ENCODE data around the gene ME2.
"Not testable (repeated sequence)": the region's sequence is repeated elsewhere in the genome, so short reads cannot be mapped to it uniquely, and the experiment has no call there.

The ME2 gene

GRCh38 chr18:50878345-50879301, at the start of gene ME2:
TSS of gene ME2 (plus strand) at chr18:50879118. CDS start at chr18:50895821, 16,703 bp downstream.
- Histone ChIP-seq H3K9me3 (no peaks in the 10 kb centered on the region), H3K27me3 (no peaks in the 10 kb centered on the region), H3K4me3 (ENCODE audit: low read depth in 1 of 2, low read length in 1 of 2) (peak within 1 kb of the TSS; percentile 73 to 90), H3K27ac (peak within 1 kb of the TSS; percentile 92), H3K4me1 (ENCODE audit: control insufficient read depth in 1 of 2, insufficient read depth in 1 of 2, low read depth in 1 of 2, low read length in 1 of 2) (peaks cover 60 to 68% of the 10 kb centered on the region in 2 experiments), H3K36me3 (no peaks in the 10 kb centered on the region)
- TF ChIP-seq CTCF (IDR thresholded peaks at IDR 0.05), result peak; percentile 43

GRCh38 chr18:50829644-50830043, 49.3 kb upstream of the ME2 start:
- Histone ChIP-seq H3K36me3 (no peaks in the 10 kb centered on the region), H3K9me3 (no peaks in the 10 kb centered on the region), H3K27me3 (no peaks in the 10 kb centered on the region), H3K4me1 (ENCODE audit: control insufficient read depth in 1 of 2, insufficient read depth in 1 of 2, low read depth in 1 of 2, low read length in 1 of 2) (peaks cover 6 to 9% of the 10 kb centered on the region in 2 experiments), H3K27ac (no peak overlapping the region), H3K4me3 (ENCODE audit: low read depth in 1 of 2, low read length in 1 of 2) (no peak overlapping the region)
- TF ChIP-seq CTCF (IDR thresholded peaks at IDR 0.05), result no peak

- no peak overlapping the region for H3K27ac ChIP-seq
- no peaks in the 10 kb centered on the region for H3K27me3 ChIP-seq
- H3K4me3 ChIP-seq (ENCODE audit: low read depth in 1 of 2, low read length in 1 of 2), result no peak overlapping the region
- no peaks in the 10 kb centered on the region for H3K9me3 ChIP-seq
- H3K4me1 ChIP-seq (ENCODE audit: control insufficient read depth in 1 of 2, insufficient read depth in 1 of 2, low read depth in 1 of 2, low read length in 1 of 2), result peaks cover 6% of the 10 kb centered on the region in 2 experiments
- no peak for TF ChIP-seq CTCF (IDR thresholded peaks at IDR 0.05)
- no peaks in the 10 kb centered on the region for H3K36me3 ChIP-seq
Observed at GRCh38 chr18:50830544-50830943, 48.4 kb upstream of the ME2 start.

GRCh38 chr18:50832754-50833153, 46.2 kb upstream of the ME2 start:
- Histone ChIP-seq H3K27ac (no peak overlapping the region), H3K27me3 (no peaks in the 10 kb centered on the region), H3K36me3 (no peaks in the 10 kb centered on the region), H3K4me1 (ENCODE audit: control insufficient read depth in 1 of 2, insufficient read depth in 1 of 2, low read depth in 1 of 2, low read length in 1 of 2) (peaks cover 16 to 17% of the 10 kb centered on the region in 2 experiments), H3K4me3 (ENCODE audit: low read depth in 1 of 2, low read length in 1 of 2) (no peak overlapping the region), H3K9me3 (no peaks in the 10 kb centered on the region)
- TF ChIP-seq CTCF (IDR thresholded peaks at IDR 0.05), result no peak

GRCh38 chr18:50833496-50833895, 45.4 kb upstream of the ME2 start:
- not testable (repeated sequence) for H3K9me3 ChIP-seq; H3K27me3 ChIP-seq; H3K4me3 ChIP-seq (ENCODE audit: low read depth in 1 of 2, low read length in 1 of 2); H3K27ac ChIP-seq; H3K36me3 ChIP-seq
- H3K4me1 ChIP-seq (ENCODE audit: control insufficient read depth in 1 of 2, insufficient read depth in 1 of 2, low read depth in 1 of 2, low read length in 1 of 2), result peaks cover 16 to 17% of the 10 kb centered on the region in 2 experiments

- Histone ChIP-seq H3K4me1 (ENCODE audit: control insufficient read depth in 1 of 2, insufficient read depth in 1 of 2, low read depth in 1 of 2, low read length in 1 of 2) (peaks cover 16 to 17% of the 10 kb centered on the region in 2 experiments), H3K36me3 (no peaks in the 10 kb centered on the region), H3K4me3 (ENCODE audit: low read depth in 1 of 2, low read length in 1 of 2) (peak overlapping the region; percentile 24 to 25), H3K27ac (peak overlapping the region; percentile 69), H3K27me3 (no peaks in the 10 kb centered on the region), H3K9me3 (no peaks in the 10 kb centered on the region)
- no peak for TF ChIP-seq CTCF (IDR thresholded peaks at IDR 0.05)
Observed at GRCh38 chr18:50836521-50836957, 42.4 kb upstream of the ME2 start.

All from neutrophil (primary cell).